ENCODE data around the gene CATSPERB.

DNA sequence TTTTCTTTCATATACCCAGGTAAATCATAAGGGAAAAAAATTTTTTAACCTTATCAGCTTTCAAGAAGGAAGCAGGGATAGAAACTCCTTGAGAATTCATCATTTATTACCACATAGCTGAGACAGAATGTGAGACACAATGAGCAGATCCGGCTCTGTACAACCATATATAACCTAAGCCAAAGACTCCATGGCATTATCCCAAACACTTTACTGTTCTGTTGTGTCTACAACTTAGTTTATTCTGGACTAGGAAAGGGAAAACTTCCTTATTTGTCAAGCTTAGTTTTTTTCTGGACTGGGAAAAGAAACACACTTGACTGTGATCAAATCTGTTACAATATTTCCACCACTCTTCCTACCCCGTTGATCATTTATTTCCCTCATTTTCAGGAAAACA, 38.3 kb upstream of the CATSPERB start:
- TF ChIP-seq, protein P1, sequence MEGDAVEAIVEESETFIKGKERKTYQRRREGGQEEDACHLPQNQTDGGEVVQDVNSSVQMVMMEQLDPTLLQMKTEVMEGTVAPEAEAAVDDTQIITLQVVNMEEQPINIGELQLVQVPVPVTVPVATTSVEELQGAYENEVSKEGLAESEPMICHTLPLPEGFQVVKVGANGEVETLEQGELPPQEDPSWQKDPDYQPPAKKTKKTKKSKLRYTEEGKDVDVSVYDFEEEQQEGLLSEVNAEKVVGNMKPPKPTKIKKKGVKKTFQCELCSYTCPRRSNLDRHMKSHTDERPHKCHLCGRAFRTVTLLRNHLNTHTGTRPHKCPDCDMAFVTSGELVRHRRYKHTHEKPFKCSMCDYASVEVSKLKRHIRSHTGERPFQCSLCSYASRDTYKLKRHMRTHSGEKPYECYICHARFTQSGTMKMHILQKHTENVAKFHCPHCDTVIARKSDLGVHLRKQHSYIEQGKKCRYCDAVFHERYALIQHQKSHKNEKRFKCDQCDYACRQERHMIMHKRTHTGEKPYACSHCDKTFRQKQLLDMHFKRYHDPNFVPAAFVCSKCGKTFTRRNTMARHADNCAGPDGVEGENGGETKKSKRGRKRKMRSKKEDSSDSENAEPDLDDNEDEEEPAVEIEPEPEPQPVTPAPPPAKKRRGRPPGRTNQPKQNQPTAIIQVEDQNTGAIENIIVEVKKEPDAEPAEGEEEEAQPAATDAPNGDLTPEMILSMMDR (optimal IDR thresholded peaks at IDR 0.05 in 1 of 3, IDR thresholded peaks at IDR 0.05 in 1 of 3, conservative IDR thresholded peaks at IDR 0.05 in 1 of 3; ENCODE audit: extremely low read depth in 1 of 3, insufficient read depth in 2 of 3, low read length in 3 of 3): no peak
- TF ChIP-seq EZH2 (IDR thresholded peaks at IDR 0.05; ENCODE audit: low read length): no peak

Data from keratinocyte (primary cell).